OCI-LY7 (cell line): ENCODE results near the gene HCN1. TPM values are rescaled to one million over a fixed set of nuclear protein-coding genes. Genes with fewer than 3 reads are reported as not detected.
"Not testable (repeated sequence)": the region's sequence is repeated elsewhere in the genome, so short reads cannot be mapped to it uniquely, and the experiment has no call there.

Experiments used
- BruUV-seq: library from RNA; stranded (reverse); fragments of 400-500 nt; replicated peaks from 2 replicates; lab custom pipeline; 2021; lab: Mats Ljungman, UMichigan
- CTCF ChIA-PET: fragments of 300-600 bp; sonication (Branson Sonifier 250); formaldehyde crosslinking; loops from one replicate; lab custom pipeline; 2022; ENCODE audit warnings: antibody characterized with exemption; ENCODE audit not compliant: unreplicated experiment; lab: Charles Lee
- POLR2A ChIA-PET: fragments of 300-600 bp; sonication (Branson Sonifier 250); formaldehyde crosslinking; loops from one replicate; lab custom pipeline; 2022; ENCODE audit warnings: antibody characterized with exemption; lab: Charles Lee
- DNase-seq: peaks from one replicate; pipeline ENCODE4 v3.0.0-alpha.2; 2015; ENCODE audit warnings: low spot score
- H2AFZ ChIP-seq: fragments of 200-600 bp; sonication (generic), shearing (Covaris generic); 2 replicates; pipeline ENCODE4 v1.6.1; 2014; ENCODE audit warnings: mild to moderate bottlenecking, antibody characterized with exemption, low read length, moderate library complexity
- H3K27ac ChIP-seq: fragments of 200-600 bp; sonication (generic); 2 replicates; pipeline ENCODE4 v1.5.1; 2014; ENCODE audit warnings: mixed run types, low read depth, mild to moderate bottlenecking, moderate library complexity, low read length, inconsistent platforms; ENCODE audit not compliant: poor library complexity, severe bottlenecking
- H3K36me3 ChIP-seq: fragments of 200-600 bp; sonication (generic); 2 replicates; pipeline ENCODE4 v1.6.1; 2014; ENCODE audit warnings: mild to moderate bottlenecking, antibody characterized with exemption, low read length, moderate library complexity, mixed read lengths; ENCODE audit not compliant: insufficient read depth
- H3K4me1 ChIP-seq: fragments of 200-600 bp; sonication (generic); 2 replicates; pipeline ENCODE4 v1.5.1; 2014; ENCODE audit warnings: mild to moderate bottlenecking, low read length; ENCODE audit not compliant: insufficient read depth, poor library complexity, severe bottlenecking
- H3K4me2 ChIP-seq: fragments of 200-600 bp; sonication (generic); 2 replicates; pipeline ENCODE4 v1.6.1; 2014; ENCODE audit warnings: mild to moderate bottlenecking, low read length
- H3K4me3 ChIP-seq: fragments of 200-600 bp; sonication (generic); 2 replicates; pipeline ENCODE4 v1.5.1; 2014; ENCODE audit warnings: mild to moderate bottlenecking, low read depth, low read length; ENCODE audit not compliant: poor library complexity, severe bottlenecking
- H3K79me2 ChIP-seq: fragments of 200-600 bp; sonication (generic); 2 replicates; pipeline ENCODE4 v1.6.1; 2016; ENCODE audit warnings: low read depth, mild to moderate bottlenecking, low read length, moderate library complexity, mixed read lengths; ENCODE audit not compliant: insufficient read depth
- H3K9me2 ChIP-seq: fragments of 200-600 bp; sonication (generic); 2 replicates; pipeline ENCODE4 v1.6.1; 2016; ENCODE audit warnings: mild to moderate bottlenecking, low read length, mixed read lengths; ENCODE audit not compliant: insufficient read depth
- H3K9me3 ChIP-seq: fragments of 200-600 bp; sonication (generic); 2 replicates; pipeline ENCODE4 v1.6.1; 2014; ENCODE audit warnings: mild to moderate bottlenecking, mixed run types, low read length, mixed read lengths
- H4K20me1 ChIP-seq: fragments of 200-600 bp; sonication (generic); 2 replicates; pipeline ENCODE4 v1.6.1; 2014; ENCODE audit warnings: mild to moderate bottlenecking, antibody characterized with exemption, low read length, moderate library complexity, mixed read lengths; ENCODE audit not compliant: insufficient read depth
- CTCF ChIP-seq: fragments of 200-600 bp; sonication (generic); conservative IDR thresholded peaks from 2 replicates; pipeline ENCODE4 v1.5.1; 2014; ENCODE audit warnings: mild to moderate bottlenecking, antibody characterized with exemption, low read length, moderate library complexity, mixed read lengths
- EZH2phosphoT487 ChIP-seq: fragments of 200-600 bp; sonication (generic); IDR thresholded peaks from 2 replicates; pipeline ENCODE4 v1.6.1; 2018; ENCODE audit warnings: low read depth, borderline replicate concordance, mild to moderate bottlenecking, mixed run types, antibody characterized with exemption, low read length, moderate library complexity, mixed read lengths
- intact Hi-C: fragments of 100-400 bp; cut with micrococcal nuclease; formaldehyde crosslinking; loops from one replicate; pipeline ENCODE4 v1.10.0; 2022; ENCODE audit not compliant: unreplicated experiment
- total RNA-seq, 2 experiments: library from RNA; depleted of rRNA in 1 of 2; stranded (reverse); fragments of >200 nt in 1 of 2; shearing (Covaris generic) in 1 of 2; gene quantifications; 2 replicates each; pipeline ENCODE4 v1.2.3, GENCODE V29; 2014 to 2022

The HCN1 gene
- total RNA-seq, 2 experiments from 2014 or later: not detected

GRCh38 chr5:45491368-45491767 is 204.8 kb downstream of the HCN1 start:
- H3K36me3 ChIP-seq: no peaks in the 10 kb centered on the region
- H3K4me2 ChIP-seq: no peak overlapping the region
- no peaks in the 10 kb centered on the region for H3K9me2 ChIP-seq
- H3K79me2 ChIP-seq: no peaks in the 10 kb centered on the region
- intact Hi-C loops: no loop called here
- ChIA-PET CTCF (no interaction called here), POLR2A (no interaction called here)
- no peaks in the 10 kb centered on the region for H4K20me1 ChIP-seq
- no peak for DNase-seq
- TF ChIP-seq EZH2phosphoT487 (no peak), CTCF (no peak)
- no peak overlapping the region for H3K27ac ChIP-seq
- H3K4me3 ChIP-seq: no peak overlapping the region
- no peaks in the 10 kb centered on the region for H3K4me1 ChIP-seq
- H3K9me3 ChIP-seq: no peaks in the 10 kb centered on the region
- no TSS peak for BruUV-seq
- no peak overlapping the region for H2AFZ ChIP-seq

GRCh38 chr5:45484781-45485180 is 211.4 kb downstream of the HCN1 start:
- Histone ChIP-seq H2AFZ (no peak overlapping the region), H3K4me2 (no peak overlapping the region), H3K9me2 (no peaks in the 10 kb centered on the region), H3K9me3 (no peaks in the 10 kb centered on the region), H3K4me1 (no peaks in the 10 kb centered on the region), H3K27ac (no peak overlapping the region), H3K79me2 (no peaks in the 10 kb centered on the region), H3K36me3 (no peaks in the 10 kb centered on the region), H3K4me3 (no peak overlapping the region), H4K20me1 (no peaks in the 10 kb centered on the region)
- TF ChIP-seq EZH2phosphoT487 (no peak), CTCF (no peak)
- no peak for DNase-seq
- no TSS peak for BruUV-seq
- intact Hi-C loops: no loop called here
- POLR2A ChIA-PET: no interaction called here
- CTCF ChIA-PET: no interaction called here

DNA sequence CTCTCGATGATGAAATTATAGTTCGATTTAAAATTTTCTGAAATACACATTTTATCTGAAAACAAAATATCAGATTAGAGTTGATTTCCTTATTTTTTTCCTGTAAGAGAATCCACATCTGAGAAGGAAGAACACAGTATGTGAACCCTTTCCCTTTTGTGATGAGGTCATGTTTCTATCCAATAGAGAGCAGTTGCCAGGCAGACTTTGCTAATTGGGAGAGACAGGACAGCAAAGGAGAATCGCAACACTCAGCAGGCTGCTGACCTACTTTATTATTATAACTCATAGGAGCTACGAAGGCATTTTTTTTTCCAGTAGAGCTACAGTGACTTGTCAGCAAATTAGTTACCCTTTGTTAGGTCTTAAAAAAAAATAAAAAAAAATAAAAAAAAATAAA is 242.1 kb downstream of the HCN1 start:
- DNase-seq: no peak
- ChIA-PET POLR2A (interaction anchor here (0.6 to 1.6 kb wide), 4 partner anchors 10 to 1237 kb away, joined by 3 to 4 read pairs (median 4); no protein-coding TSS in a partner anchor), CTCF (no interaction called here)
- Histone ChIP-seq H3K4me2 (no peak overlapping the region), H3K79me2 (no peaks in the 10 kb centered on the region; the same call in 1 of the 2 replicates), H3K4me1 (no peaks in the 10 kb centered on the region), H3K9me3 (0 out of 2 replicates have a peak, but pooled peaks cover 7% of the 10 kb centered on the region), H3K27ac (no peak overlapping the region), H2AFZ (no peak overlapping the region), H4K20me1 (no peaks in the 10 kb centered on the region), H3K9me2 (no peaks in the 10 kb centered on the region), H3K36me3 (no peaks in the 10 kb centered on the region), H3K4me3 (no peak overlapping the region)
- TF ChIP-seq CTCF: no peak
- no peak for TF ChIP-seq EZH2phosphoT487
- intact Hi-C loops: no loop called here
- BruUV-seq: no TSS peak

- intact Hi-C loops, BruUV-seq, H4K20me1 ChIP-seq, H3K4me2 ChIP-seq, DNase-seq, H3K27ac ChIP-seq, H2AFZ ChIP-seq, H3K4me3 ChIP-seq, H3K9me3 ChIP-seq, H3K36me3 ChIP-seq, CTCF ChIA-PET, H3K79me2 ChIP-seq, H3K9me2 ChIP-seq, H3K4me1 ChIP-seq: not testable (repeated sequence)
- POLR2A ChIA-PET: interaction anchor here (0.6 kb wide), 1 partner anchor 15 kb away, joined by 3 read pairs; no protein-coding TSS in a partner anchor
Measured at GRCh38 chr5:45444856-45445255, 251.3 kb downstream of the HCN1 start.
